A549 (cell line): Measurements from ENCODE around the gene PTPRE. TPM values are rescaled to one million over a fixed set of nuclear protein-coding genes. Genes with fewer than 3 reads are reported as not detected.

Source experiments
- ATAC-seq, 2 experiments: fragments of 200-7000 bp in 1 of 2; fragments of >200 bp in 1 of 2; cut with Nextera tagmentation in 1 of 2; cut with Tn5 transposase in 1 of 2; 3 replicates each; pipeline versions ENCODE4 v1.8.0 to v1.9.1; 2018 to 2020; ENCODE audit warnings: mild to moderate bottlenecking in 1 of 2, moderate library complexity in 1 of 2
- CTCF ChIA-PET: fragments of 300-600 bp; sonication (Branson Sonifier 250); formaldehyde crosslinking; extraction: SDS; loops from one replicate; lab custom pipeline; 2021; ENCODE audit warnings: antibody characterized with exemption, inconsistent platforms; lab: Yijun Ruan, JAX
- POLR2A ChIA-PET: fragments of 350-600 bp; formaldehyde crosslinking; extraction: SDS; loops from one replicate; lab custom pipeline; 2021; ENCODE audit warnings: antibody characterized with exemption, inconsistent platforms; lab: Yijun Ruan, JAX
- DNase-seq, 2 experiments: peaks; one replicate each; pipeline versions ENCODE4 v3.0.0 to v3.0.0-alpha.2; 2011 to 2016; ENCODE audit warnings: low read depth in 1 of 2, low spot score in 1 of 2
- FAIRE-seq: peaks from 2 replicates; lab custom pipeline; 2011; peaks lifted over from hg19 to GRCh38; lab: Jason Lieb, UNC
- H3K27ac ChIP-seq, 2 experiments: fragments of >200 bp; sonication (Bioruptor Twin); formaldehyde crosslinking; 3 replicates each; pipeline ENCODE4 v1.5.1; 2016 to 2017
- H3K4me1 ChIP-seq: fragments of >200 bp; sonication (Bioruptor Twin); formaldehyde crosslinking; 3 replicates; pipeline ENCODE4 v1.6.1; 2016
- H3K4me2 ChIP-seq: fragments of >200 bp; sonication (Bioruptor Twin); formaldehyde crosslinking; 3 replicates; pipeline ENCODE4 v1.6.1; 2016
- H3K4me3 ChIP-seq: fragments of >200 bp; sonication (Bioruptor Twin); formaldehyde crosslinking; 3 replicates; pipeline ENCODE4 v1.5.1; 2016
- H3K9me3 ChIP-seq: fragments of >200 bp; sonication (Bioruptor Twin); formaldehyde crosslinking; 3 replicates; pipeline ENCODE4 v1.6.1; 2016
- CEBPB ChIP-seq, 2 experiments: fragments of >200 bp in 1 of 2; sonication (Bioruptor Twin) in 1 of 2; formaldehyde crosslinking in 1 of 2; IDR thresholded peaks; 2 replicates each; pipeline ENCODE4 v1.6.1; 2012 to 2016
- CHD2 ChIP-seq: fragments of 150-350 bp; IDR thresholded peaks from 2 replicates; pipeline ENCODE4 v1.6.1; 2014; ENCODE audit warnings: low read length; ENCODE audit not compliant: partially characterized antibody
- CHD4 ChIP-seq: fragments of 200-600 bp; sonication (generic); IDR thresholded peaks from 2 replicates; pipeline ENCODE4 v1.6.1; 2016; ENCODE audit warnings: antibody characterized with exemption, mild to moderate bottlenecking, borderline replicate concordance
- EHF ChIP-seq: fragments of 250-450 bp; sonication (Bioruptor Pico); IDR thresholded peaks from 2 replicates; pipeline ENCODE4 v1.5.0; 2020; ENCODE audit warnings: mild to moderate bottlenecking
- EHMT2 ChIP-seq: fragments of 200-600 bp; sonication (generic); IDR thresholded peaks from 2 replicates; pipeline ENCODE4 v1.6.1; 2016; ENCODE audit warnings: antibody characterized with exemption, low read depth, mild to moderate bottlenecking, moderate library complexity
- EP300 ChIP-seq, 2 experiments: fragments of >200 bp; sonication (Bioruptor Twin); formaldehyde crosslinking; IDR thresholded peaks; 2 replicates in 1 of 2; 3 replicates in 1 of 2; pipeline ENCODE4 v1.6.1; 2016 to 2017
- ESRRA ChIP-seq: fragments of 150-350 bp; IDR thresholded peaks from 2 replicates; pipeline ENCODE4 v1.6.1; 2014; ENCODE audit warnings: mild to moderate bottlenecking, low read length, borderline replicate concordance
- FOSL2 ChIP-seq, 2 experiments: fragments of 450-650 bp in 1 of 2; fragments of >200 bp in 1 of 2; sonication (Bioruptor Twin) in 1 of 2; formaldehyde crosslinking; IDR thresholded peaks; 2 replicates each; pipeline versions ENCODE4 v1.5.0 to v1.6.1; 2016 to 2020; ENCODE audit warnings: mild to moderate bottlenecking in 1 of 2, moderate library complexity in 1 of 2
- FOXS1 ChIP-seq: fragments of 250-450 bp; sonication (Bioruptor Pico); IDR thresholded peaks from 2 replicates; pipeline ENCODE4 v1.5.0; 2020; ENCODE audit warnings: mild to moderate bottlenecking, moderate library complexity
- HEYL ChIP-seq: fragments of 250-450 bp; sonication (Bioruptor Pico); IDR thresholded peaks from 2 replicates; pipeline ENCODE4 v1.8.0; 2021; ENCODE audit warnings: mild to moderate bottlenecking, moderate library complexity
- HOXA7 ChIP-seq: fragments of 250-450 bp; sonication (Bioruptor Pico); IDR thresholded peaks from 2 replicates; pipeline ENCODE4 v1.5.0; 2020; ENCODE audit warnings: mild to moderate bottlenecking, moderate library complexity
- KDM1A ChIP-seq: fragments of 200-600 bp; sonication (generic); IDR thresholded peaks from 2 replicates; pipeline ENCODE4 v1.6.1; 2016; ENCODE audit warnings: low read depth, mild to moderate bottlenecking
- MAFK ChIP-seq: fragments of 450-650 bp; IDR thresholded peaks from 2 replicates; pipeline ENCODE4 v1.6.1; 2014; ENCODE audit not compliant: partially characterized antibody
- NFE2L2 ChIP-seq: fragments of 150-350 bp; conservative IDR thresholded peaks from 2 replicates; pipeline ENCODE4 v1.6.1; 2014; ENCODE audit warnings: low read length
- NPAS2 ChIP-seq: fragments of 250-450 bp; sonication (Bioruptor Pico); IDR thresholded peaks from 2 replicates; pipeline ENCODE4 v1.8.0; 2022; ENCODE audit warnings: mild to moderate bottlenecking, moderate library complexity, borderline replicate concordance
- NR3C1 ChIP-seq: fragments of >200 bp; sonication (Bioruptor Twin); formaldehyde crosslinking; IDR thresholded peaks from 3 replicates; pipeline ENCODE4 v1.6.1; 2017
- RFX5 ChIP-seq: fragments of 450-650 bp; IDR thresholded peaks from 2 replicates; pipeline ENCODE4 v1.7.1; 2014; ENCODE audit warnings: antibody characterized with exemption, mild to moderate bottlenecking, moderate library complexity
- TFCP2L1 ChIP-seq: fragments of 250-450 bp; sonication (Bioruptor Pico); IDR thresholded peaks from 2 replicates; pipeline ENCODE4 v1.5.0; 2021; ENCODE audit warnings: mild to moderate bottlenecking
- TP53 ChIP-seq: fragments of 250-450 bp; sonication (Bioruptor Pico); IDR thresholded peaks from 2 replicates; pipeline ENCODE4 v1.5.0; 2021; ENCODE audit warnings: mild to moderate bottlenecking, moderate library complexity
- ZFP36 ChIP-seq: fragments of 450-650 bp; IDR thresholded peaks from 2 replicates; pipeline ENCODE4 v1.6.1; 2014; ENCODE audit warnings: borderline replicate concordance; ENCODE audit not compliant: partially characterized antibody
- WGBS: methylation state at CpG from one replicate; pipeline ENCODE4 v1.1.6; 2017; ENCODE audit errors: missing lambda C conversion rate; 5-methylcytosine and 5-hydroxymethylcytosine counted together
- polyA plus RNA-seq, 4 experiments: library from polyadenylated mRNA; depleted of rRNA in 3 of 4; stranded (reverse); fragments of >200 nt; fragmentation: RNase III in 1 of 4; extraction: RNeasy Plus Mini Kit Qiagen cat#74134 plus additional on column Dnase treatment in 1 of 4; gene quantifications; 2 replicates in 3 of 4; 3 replicates in 1 of 4; pipeline ENCODE4 v1.2.3, GENCODE V29; 2011 to 2017
- TF ChIP-seq, protein P1 (sequence below): fragments of >200 bp; sonication (Bioruptor Twin); formaldehyde crosslinking; IDR thresholded peaks from 3 replicates; pipeline ENCODE4 v1.5.1; 2016
- TF ChIP-seq, protein P2 (sequence below): fragments of 200-600 bp; sonication (generic); IDR thresholded peaks from 2 replicates; pipeline ENCODE4 v1.6.1; 2016; ENCODE audit warnings: antibody characterized with exemption, mild to moderate bottlenecking, moderate library complexity
- TF ChIP-seq, protein P3 (sequence below): fragments of >200 bp; sonication (Bioruptor Twin); formaldehyde crosslinking; IDR thresholded peaks from 3 replicates; pipeline ENCODE4 v1.6.1; 2016

The PTPRE gene
- polyA plus RNA-seq, 2 of the 4 experiments (the other 2 are of a cell fraction) = 0.31 to 1.5 TPM

DNA sequence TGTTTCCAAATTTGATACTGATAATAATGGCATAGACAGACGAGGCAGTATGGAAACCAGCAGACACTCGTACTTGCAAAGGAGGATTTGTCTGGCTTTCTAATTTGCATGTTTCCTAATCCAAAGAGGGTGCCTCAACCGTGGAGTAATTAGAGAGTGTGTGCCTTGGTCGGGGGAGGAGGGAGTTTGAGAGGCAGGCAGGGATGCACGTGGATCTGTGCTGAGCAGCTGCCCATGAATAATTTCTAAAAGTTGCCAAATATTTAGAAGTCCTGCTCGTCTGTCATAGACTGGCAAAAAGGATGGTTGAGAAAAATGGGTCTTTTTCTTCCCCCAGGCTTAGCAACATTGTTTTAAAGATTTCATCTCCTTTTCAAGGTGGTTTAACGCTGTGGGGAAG is 69.4 kb downstream of the PTPRE start:
- TF ChIP-seq NFE2L2 = no peak
- no peak for TF ChIP-seq HOXA7
- TF ChIP-seq ESRRA = no peak
- TF ChIP-seq EHF (CRISPR knock-in tag) = no peak
- no peak for TF ChIP-seq ZFP36
- TF ChIP-seq, protein P1, sequence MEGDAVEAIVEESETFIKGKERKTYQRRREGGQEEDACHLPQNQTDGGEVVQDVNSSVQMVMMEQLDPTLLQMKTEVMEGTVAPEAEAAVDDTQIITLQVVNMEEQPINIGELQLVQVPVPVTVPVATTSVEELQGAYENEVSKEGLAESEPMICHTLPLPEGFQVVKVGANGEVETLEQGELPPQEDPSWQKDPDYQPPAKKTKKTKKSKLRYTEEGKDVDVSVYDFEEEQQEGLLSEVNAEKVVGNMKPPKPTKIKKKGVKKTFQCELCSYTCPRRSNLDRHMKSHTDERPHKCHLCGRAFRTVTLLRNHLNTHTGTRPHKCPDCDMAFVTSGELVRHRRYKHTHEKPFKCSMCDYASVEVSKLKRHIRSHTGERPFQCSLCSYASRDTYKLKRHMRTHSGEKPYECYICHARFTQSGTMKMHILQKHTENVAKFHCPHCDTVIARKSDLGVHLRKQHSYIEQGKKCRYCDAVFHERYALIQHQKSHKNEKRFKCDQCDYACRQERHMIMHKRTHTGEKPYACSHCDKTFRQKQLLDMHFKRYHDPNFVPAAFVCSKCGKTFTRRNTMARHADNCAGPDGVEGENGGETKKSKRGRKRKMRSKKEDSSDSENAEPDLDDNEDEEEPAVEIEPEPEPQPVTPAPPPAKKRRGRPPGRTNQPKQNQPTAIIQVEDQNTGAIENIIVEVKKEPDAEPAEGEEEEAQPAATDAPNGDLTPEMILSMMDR = no peak
- no peak for TF ChIP-seq KDM1A
- TF ChIP-seq FOXS1 (CRISPR knock-in tag) = no peak
- TF ChIP-seq HEYL (CRISPR knock-in tag) = no peak
- no peak for TF ChIP-seq NR3C1
- TF ChIP-seq NPAS2 = no peak
- TF ChIP-seq, protein P2, sequence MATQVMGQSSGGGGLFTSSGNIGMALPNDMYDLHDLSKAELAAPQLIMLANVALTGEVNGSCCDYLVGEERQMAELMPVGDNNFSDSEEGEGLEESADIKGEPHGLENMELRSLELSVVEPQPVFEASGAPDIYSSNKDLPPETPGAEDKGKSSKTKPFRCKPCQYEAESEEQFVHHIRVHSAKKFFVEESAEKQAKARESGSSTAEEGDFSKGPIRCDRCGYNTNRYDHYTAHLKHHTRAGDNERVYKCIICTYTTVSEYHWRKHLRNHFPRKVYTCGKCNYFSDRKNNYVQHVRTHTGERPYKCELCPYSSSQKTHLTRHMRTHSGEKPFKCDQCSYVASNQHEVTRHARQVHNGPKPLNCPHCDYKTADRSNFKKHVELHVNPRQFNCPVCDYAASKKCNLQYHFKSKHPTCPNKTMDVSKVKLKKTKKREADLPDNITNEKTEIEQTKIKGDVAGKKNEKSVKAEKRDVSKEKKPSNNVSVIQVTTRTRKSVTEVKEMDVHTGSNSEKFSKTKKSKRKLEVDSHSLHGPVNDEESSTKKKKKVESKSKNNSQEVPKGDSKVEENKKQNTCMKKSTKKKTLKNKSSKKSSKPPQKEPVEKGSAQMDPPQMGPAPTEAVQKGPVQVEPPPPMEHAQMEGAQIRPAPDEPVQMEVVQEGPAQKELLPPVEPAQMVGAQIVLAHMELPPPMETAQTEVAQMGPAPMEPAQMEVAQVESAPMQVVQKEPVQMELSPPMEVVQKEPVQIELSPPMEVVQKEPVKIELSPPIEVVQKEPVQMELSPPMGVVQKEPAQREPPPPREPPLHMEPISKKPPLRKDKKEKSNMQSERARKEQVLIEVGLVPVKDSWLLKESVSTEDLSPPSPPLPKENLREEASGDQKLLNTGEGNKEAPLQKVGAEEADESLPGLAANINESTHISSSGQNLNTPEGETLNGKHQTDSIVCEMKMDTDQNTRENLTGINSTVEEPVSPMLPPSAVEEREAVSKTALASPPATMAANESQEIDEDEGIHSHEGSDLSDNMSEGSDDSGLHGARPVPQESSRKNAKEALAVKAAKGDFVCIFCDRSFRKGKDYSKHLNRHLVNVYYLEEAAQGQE = no peak
- TF ChIP-seq CHD2 = no peak
- no peak for TF ChIP-seq EHMT2
- TF ChIP-seq CEBPB (IDR thresholded peaks at IDR 0.05) = no peak
- TF ChIP-seq, protein P3, sequence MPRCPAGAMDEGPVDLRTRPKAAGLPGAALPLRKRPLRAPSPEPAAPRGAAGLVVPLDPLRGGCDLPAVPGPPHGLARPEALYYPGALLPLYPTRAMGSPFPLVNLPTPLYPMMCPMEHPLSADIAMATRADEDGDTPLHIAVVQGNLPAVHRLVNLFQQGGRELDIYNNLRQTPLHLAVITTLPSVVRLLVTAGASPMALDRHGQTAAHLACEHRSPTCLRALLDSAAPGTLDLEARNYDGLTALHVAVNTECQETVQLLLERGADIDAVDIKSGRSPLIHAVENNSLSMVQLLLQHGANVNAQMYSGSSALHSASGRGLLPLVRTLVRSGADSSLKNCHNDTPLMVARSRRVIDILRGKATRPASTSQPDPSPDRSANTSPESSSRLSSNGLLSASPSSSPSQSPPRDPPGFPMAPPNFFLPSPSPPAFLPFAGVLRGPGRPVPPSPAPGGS = no peak
- no peak for TF ChIP-seq TFCP2L1 (CRISPR knock-in tag)
- no peak for TF ChIP-seq CHD4
- TF ChIP-seq EP300 (IDR thresholded peaks at IDR 0.05) = no peak
- TF ChIP-seq, all 56 proteins: peak for 0
- WGBS = 14% methylated on average over 7 of the region's 7 CpGs
- FAIRE-seq (no peak), ATAC-seq (no peak), DNase-seq (no peak)
- H3K4me2 ChIP-seq = no peak overlapping the region
- CTCF ChIA-PET = interaction anchor here (1.0 to 1.9 kb wide), 5 partner anchors 9 to 70 kb away, joined by 3 to 7 read pairs (median 3); partner anchors contain the start of gene PTPRE
- no peak overlapping the region for H3K27ac ChIP-seq
- peaks cover 16% of the 10 kb centered on the region; the same call in 2 of the 3 replicates for H3K9me3 ChIP-seq
- no peak overlapping the region for H3K4me3 ChIP-seq
- POLR2A ChIA-PET = no interaction called here
- H3K4me1 ChIP-seq = no peaks in the 10 kb centered on the region

DNA sequence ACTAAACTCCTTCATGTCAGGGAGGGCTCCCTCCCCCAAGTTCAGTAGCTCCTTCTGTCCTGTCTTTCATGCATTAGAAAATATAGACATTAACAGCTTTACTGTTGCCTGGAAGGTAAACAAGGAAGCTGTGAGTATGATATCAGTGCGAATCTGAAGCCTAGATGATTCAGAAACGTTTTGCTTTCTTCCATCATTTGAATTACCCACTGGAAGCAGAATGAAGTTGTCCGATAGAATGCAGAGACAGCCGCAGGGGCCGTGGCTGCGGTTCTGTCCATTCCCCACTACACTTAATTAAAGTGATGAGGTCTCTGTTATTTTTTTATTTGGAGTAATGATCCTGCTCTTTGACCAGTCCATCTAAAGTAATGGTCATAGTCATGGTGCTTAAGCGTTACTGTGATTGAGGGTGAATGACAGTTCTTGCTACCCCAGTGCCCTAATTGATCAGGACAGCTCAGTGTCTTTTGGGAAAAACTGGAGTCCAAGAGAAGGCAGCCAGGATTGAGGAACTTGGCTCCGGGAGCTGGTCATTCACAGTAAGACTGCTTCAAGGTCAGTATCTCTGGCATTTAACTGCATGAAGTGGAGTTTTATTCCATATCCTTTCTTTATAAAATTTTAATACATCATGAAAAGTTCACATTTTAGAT is 69.9 kb downstream of the PTPRE start:
- no peak for FAIRE-seq
- ATAC-seq = no peak
- H3K4me2 ChIP-seq = no peak overlapping the region
- H3K9me3 ChIP-seq = peaks cover 16% of the 10 kb centered on the region; the same call in 2 of the 3 replicates
- no peaks in the 10 kb centered on the region for H3K4me1 ChIP-seq
- no peak for DNase-seq
- H3K27ac ChIP-seq = no peak overlapping the region
- H3K4me3 ChIP-seq = no peak overlapping the region
- WGBS = 46% methylated on average over 8 of the region's 8 CpGs
- POLR2A ChIA-PET = no interaction called here
- TF ChIP-seq RFX5 = no peak
- TF ChIP-seq HEYL (CRISPR knock-in tag) = no peak
- TF ChIP-seq MAFK = no peak
- TF ChIP-seq TP53 (CRISPR knock-in tag) = no peak
- TF ChIP-seq CHD2 = no peak
- no peak for TF ChIP-seq KDM1A
- TF ChIP-seq FOSL2 (IDR thresholded peaks at IDR 0.05) = no peak
- no peak for TF ChIP-seq FOSL2 (CRISPR knock-in tag; IDR thresholded peaks at IDR 0.05)
- TF ChIP-seq, all 56 proteins: peak for 0
- CTCF ChIA-PET = interaction anchor here (1.0 to 1.9 kb wide), 4 partner anchors 9 to 70 kb away, joined by 3 to 5 read pairs (median 3); partner anchors contain the start of gene PTPRE
